CD14-positive monocyte (primary cell): ENCODE measurements around the gene AP4M1. TPM values are rescaled to one million over a fixed set of nuclear protein-coding genes. Genes with fewer than 3 reads are reported as not detected.

ENCODE experiments used
- DNase-seq, 3 donors: peaks; one replicate each; pipeline ENCODE4 v3.0.0-alpha.2; 2011 to 2022
- H2AFZ ChIP-seq: 2 replicates; pipeline ENCODE4 v1.6.0; 2012; ENCODE audit warnings: mild to moderate bottlenecking, low read depth, low read length, inconsistent platforms; ENCODE audit not compliant: insufficient read depth, poor library complexity, severe bottlenecking
- H3K27ac ChIP-seq, 2 donors: 1 replicate in 1 of 2; 2 replicates in 1 of 2; pipeline ENCODE4 v1.5.1; 2012 to 2013; ENCODE audit warnings: low read length in 2 of 2, control low read depth in 1 of 2, inconsistent platforms in 1 of 2, low read depth in 1 of 2, mild to moderate bottlenecking in 1 of 2
- H3K27me3 ChIP-seq, 2 donors: one replicate each; pipeline versions ENCODE4 v1.6.0 to v1.6.1; 2011 to 2013; ENCODE audit warnings: low read length in 2 of 2; ENCODE audit not compliant: control insufficient read depth in 2 of 2, insufficient read depth in 2 of 2
- H3K36me3 ChIP-seq, 2 donors: replicated peaks in 1 of 2; 1 replicate in 1 of 2; 2 replicates in 1 of 2; pipeline versions ENCODE4 v1.5.1 to v1.6.1; 2012 to 2013; ENCODE audit warnings: low read length in 2 of 2, control low read depth in 1 of 2, inconsistent platforms in 1 of 2, mild to moderate bottlenecking in 1 of 2; ENCODE audit not compliant: insufficient read depth in 2 of 2, control insufficient read depth in 1 of 2
- H3K4me1 ChIP-seq, 2 donors: 1 replicate in 1 of 2; 2 replicates in 1 of 2; pipeline versions ENCODE4 v1.5.1 to v1.6.1; 2012 to 2013; ENCODE audit warnings: low read length in 2 of 2, control low read depth in 1 of 2, inconsistent platforms in 1 of 2, mild to moderate bottlenecking in 1 of 2, moderate library complexity in 1 of 2; ENCODE audit not compliant: insufficient read depth in 2 of 2, control insufficient read depth in 1 of 2
- H3K4me2 ChIP-seq: replicated peaks from 2 replicates; pipeline ENCODE3; 2012; ENCODE audit warnings: low read length, moderate library complexity, mild to moderate bottlenecking; ENCODE audit not compliant: poor library complexity, severe bottlenecking; ENCODE audit errors: extremely low read depth
- H3K4me3 ChIP-seq, 3 experiments: fragments of 200-600 bp in 1 of 3; sonication (generic) in 1 of 3; replicated peaks in 1 of 3; 1 replicate in 2 of 3; 2 replicates in 1 of 3; pipeline ENCODE4 v1.5.1; 2011 to 2013; ENCODE audit warnings: low read length in 3 of 3, mild to moderate bottlenecking in 3 of 3, control low read depth in 2 of 3, low read depth in 2 of 3, inconsistent platforms in 1 of 3, moderate library complexity in 1 of 3
- H3K79me2 ChIP-seq: 2 replicates; pipeline ENCODE4 v1.6.0; 2012; ENCODE audit warnings: mild to moderate bottlenecking, control low read depth, inconsistent platforms, low read length, moderate library complexity; ENCODE audit not compliant: insufficient read depth
- H3K9ac ChIP-seq: 2 replicates; pipeline ENCODE4 v1.6.0; 2017; ENCODE audit warnings: low read length, mild to moderate bottlenecking; ENCODE audit not compliant: insufficient read depth, poor library complexity, severe bottlenecking
- H3K9me3 ChIP-seq, 2 donors: replicated peaks in 1 of 2; 1 replicate in 1 of 2; 2 replicates in 1 of 2; pipeline versions ENCODE4 v1.5.1 to v1.6.1; 2012 to 2013; ENCODE audit warnings: low read length in 2 of 2, control low read depth in 1 of 2; ENCODE audit not compliant: control insufficient read depth in 1 of 2, insufficient read depth in 1 of 2
- H4K20me1 ChIP-seq: 2 replicates; pipeline ENCODE4 v1.6.0; 2012; ENCODE audit warnings: mild to moderate bottlenecking, low read length, control low read depth, moderate library complexity; ENCODE audit not compliant: insufficient read depth
- H3K27ac Mint-ChIP-seq, 7 donors: one replicate each; pipeline ENCODE4 v1.8.0; 2020; ENCODE audit warnings: mild to moderate bottlenecking in 7 of 7, mixed read lengths in 7 of 7, moderate library complexity in 6 of 7, inconsistent platforms in 2 of 7
- H3K27me3 Mint-ChIP-seq, 3 donors: one replicate each; pipeline ENCODE4 v1.8.0; 2021 to 2022; ENCODE audit warnings: low read depth in 3 of 3, mild to moderate bottlenecking in 3 of 3, mixed read lengths in 3 of 3, moderate library complexity in 3 of 3, inconsistent platforms in 1 of 3
- H3K36me3 Mint-ChIP-seq, 2 donors: one replicate each; pipeline ENCODE4 v1.8.0; 2020; ENCODE audit warnings: mixed read lengths in 2 of 2, inconsistent platforms in 1 of 2, mild to moderate bottlenecking in 1 of 2
- H3K4me1 Mint-ChIP-seq: one replicate; pipeline ENCODE4 v1.8.0; 2020; ENCODE audit warnings: mild to moderate bottlenecking, mixed read lengths
- H3K4me3 Mint-ChIP-seq, 2 donors: one replicate each; pipeline ENCODE4 v1.8.0; 2020; ENCODE audit warnings: mild to moderate bottlenecking in 2 of 2, mixed read lengths in 2 of 2, moderate library complexity in 1 of 2
- H3K9me3 Mint-ChIP-seq, 7 donors: one replicate each; pipeline ENCODE4 v1.8.0; 2020 to 2022; ENCODE audit warnings: mixed read lengths in 7 of 7, mild to moderate bottlenecking in 6 of 7, moderate library complexity in 6 of 7, inconsistent platforms in 2 of 7
- WGBS: methylation state at CpG from one replicate; pipeline ENCODE4 v1.1.5; 2013; ENCODE audit warnings: missing lambda C conversion rate; ENCODE audit not compliant: insufficient coverage; 5-methylcytosine and 5-hydroxymethylcytosine counted together
- intact Hi-C, 2 donors: fragments of 100-400 bp; cut with micrococcal nuclease; formaldehyde crosslinking; loops; one replicate each; pipeline versions ENCODE4 v1.15.0 to v1.15.1; 2023
- polyA plus RNA-seq, 3 donors: library from polyadenylated mRNA; depleted of rRNA in 1 of 3; unstranded in 2 of 3; stranded (reverse) in 1 of 3; fragments of 300-500 nt in 2 of 3; fragments of >200 nt in 1 of 3; fragmentation: Illumina TruSeq in 2 of 3; gene quantifications; 1 replicate in 2 of 3; 2 replicates in 1 of 3; pipeline ENCODE4 v1.2.3, GENCODE V29; 2012 to 2021
- TF ChIP-seq, protein P1 (sequence below): fragments of 200-600 bp; IDR thresholded peaks from one replicate; pipeline ENCODE4 v1.8.0; 2022; ENCODE audit warnings: antibody characterized with exemption, mild to moderate bottlenecking

The AP4M1 gene
- polyA plus RNA-seq, 3 donors, result 10.5 to 13.1 (median 12.6) TPM

DNA sequence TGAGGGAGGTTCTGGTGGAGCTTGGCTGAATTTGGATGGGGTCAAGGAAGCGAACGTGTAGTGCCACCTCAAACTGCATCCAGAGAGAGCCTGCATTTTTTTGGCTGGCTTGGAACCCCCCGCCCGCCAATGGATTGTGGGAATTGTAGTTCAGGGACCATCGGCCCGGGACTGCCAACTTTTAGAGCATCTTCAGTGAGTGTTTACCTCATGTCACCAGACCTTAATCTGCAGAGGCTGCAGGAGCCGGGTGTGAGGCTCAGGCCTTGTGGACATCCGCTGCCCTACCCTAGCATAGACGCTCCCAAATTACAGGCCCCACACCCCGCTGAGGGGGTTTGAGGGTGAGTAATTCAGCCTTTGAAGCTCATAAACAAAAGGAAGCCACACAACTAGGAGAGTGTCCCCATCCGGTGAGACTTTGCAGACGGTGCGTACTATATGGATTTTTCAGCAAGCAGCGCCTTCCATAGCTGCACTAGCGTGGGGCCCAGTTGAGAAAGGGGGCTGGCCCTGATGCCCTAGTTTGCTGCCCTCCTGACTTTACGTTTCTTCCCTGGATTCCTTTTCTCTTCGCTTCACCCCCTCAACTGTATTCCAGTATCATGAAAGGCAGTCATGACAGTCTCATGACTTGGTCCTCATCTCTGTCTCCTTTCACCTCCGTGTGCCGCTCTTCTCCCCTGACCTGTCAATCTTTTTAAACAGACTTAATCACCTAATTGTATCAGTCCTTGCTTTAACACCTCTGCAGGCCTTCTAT lies 18.7 kb downstream of the AP4M1 start:
- intact Hi-C loops, result loop anchor here (1.0 to 10.0 kb wide), 2 partner anchors 7 to 555 kb away; partner anchors contain the start of gene GNB2 (in 1 of the 2)
- H3K36me3 Mint-ChIP-seq, result peaks cover 2 to 10% of the 10 kb centered on the region in 2 donors
- H3K4me1 ChIP-seq, result peaks cover 41 to 46% of the 10 kb centered on the region in 2 donors
- no peaks in the 10 kb centered on the region for H4K20me1 ChIP-seq
- H3K4me3 ChIP-seq, result peak overlapping the region; percentile 53 to 91 (median 89)
- peak overlapping the region; percentile 90 to 98 for H3K4me3 Mint-ChIP-seq
- peak overlapping the region; percentile 91 for H2AFZ ChIP-seq
- peak overlapping the region; percentile 72 for H3K9ac ChIP-seq
- H3K27me3 Mint-ChIP-seq, result no peaks in the 10 kb centered on the region
- no peaks in the 10 kb centered on the region for H3K9me3 ChIP-seq
- H3K79me2 ChIP-seq, result peaks cover 15% of the 10 kb centered on the region
- no peaks in the 10 kb centered on the region for H3K27me3 ChIP-seq
- H3K4me1 Mint-ChIP-seq, result peaks cover 45% of the 10 kb centered on the region
- peak overlapping the region; percentile 68 to 91 for H3K27ac ChIP-seq
- H3K27ac Mint-ChIP-seq, result peak overlapping the region; percentile 97 to 99 (median 99)
- peak in 2 of 3 donors; percentile 31 to 35 for DNase-seq
- WGBS, result 61% methylated on average over 9 of the region's 19 CpGs
- no peaks in the 10 kb centered on the region for H3K9me3 Mint-ChIP-seq
- H3K36me3 ChIP-seq, result no peaks in the 10 kb centered on the region
- peak overlapping the region; percentile 98 for H3K4me2 ChIP-seq
- TF ChIP-seq, protein P1, sequence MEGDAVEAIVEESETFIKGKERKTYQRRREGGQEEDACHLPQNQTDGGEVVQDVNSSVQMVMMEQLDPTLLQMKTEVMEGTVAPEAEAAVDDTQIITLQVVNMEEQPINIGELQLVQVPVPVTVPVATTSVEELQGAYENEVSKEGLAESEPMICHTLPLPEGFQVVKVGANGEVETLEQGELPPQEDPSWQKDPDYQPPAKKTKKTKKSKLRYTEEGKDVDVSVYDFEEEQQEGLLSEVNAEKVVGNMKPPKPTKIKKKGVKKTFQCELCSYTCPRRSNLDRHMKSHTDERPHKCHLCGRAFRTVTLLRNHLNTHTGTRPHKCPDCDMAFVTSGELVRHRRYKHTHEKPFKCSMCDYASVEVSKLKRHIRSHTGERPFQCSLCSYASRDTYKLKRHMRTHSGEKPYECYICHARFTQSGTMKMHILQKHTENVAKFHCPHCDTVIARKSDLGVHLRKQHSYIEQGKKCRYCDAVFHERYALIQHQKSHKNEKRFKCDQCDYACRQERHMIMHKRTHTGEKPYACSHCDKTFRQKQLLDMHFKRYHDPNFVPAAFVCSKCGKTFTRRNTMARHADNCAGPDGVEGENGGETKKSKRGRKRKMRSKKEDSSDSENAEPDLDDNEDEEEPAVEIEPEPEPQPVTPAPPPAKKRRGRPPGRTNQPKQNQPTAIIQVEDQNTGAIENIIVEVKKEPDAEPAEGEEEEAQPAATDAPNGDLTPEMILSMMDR, result no peak

DNA sequence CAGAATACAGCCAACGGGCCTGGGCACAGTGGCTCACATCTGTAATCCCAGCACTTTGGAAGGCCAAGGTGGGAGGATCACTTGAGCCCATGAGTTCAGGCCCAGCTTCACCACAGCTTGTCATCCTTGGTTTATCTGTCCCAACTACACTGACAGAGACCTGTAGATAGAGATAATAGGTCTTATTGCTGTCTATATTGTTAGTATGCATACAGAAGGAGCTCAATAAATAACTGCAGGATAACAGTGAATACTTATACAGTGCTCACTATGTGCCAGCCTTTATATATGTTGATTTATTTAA lies 19.2 kb downstream of the AP4M1 start:
- TF ChIP-seq, protein P1, result no peak
- intact Hi-C loops, result loop anchor here in 1 of 2 donors (10.0 kb wide), 1 partner anchor 554 kb away; the partner anchor contains the start of gene GNB2
- Histone ChIP-seq H2AFZ (no peak overlapping the region), H3K4me3 (peak overlapping the region in 1 of 3 experiments; percentile 89), H3K9ac (no peak overlapping the region), H3K79me2 (peaks cover 19% of the 10 kb centered on the region), H3K27ac (peak overlapping the region in 1 of 2 donors; percentile 91), H3K4me1 (peaks cover 46 to 51% of the 10 kb centered on the region in 2 donors), H3K4me2 (no peak overlapping the region), H3K27me3 (no peaks in the 10 kb centered on the region), H3K9me3 (no peaks in the 10 kb centered on the region), H3K36me3 (no peaks in the 10 kb centered on the region), H4K20me1 (peaks cover 3% of the 10 kb centered on the region)
- H3K27me3 Mint-ChIP-seq, result no peaks in the 10 kb centered on the region
- WGBS, result 57% methylated on average over 1 of the region's 1 CpG
- peaks cover 2 to 5% of the 10 kb centered on the region in 2 donors for H3K36me3 Mint-ChIP-seq
- peaks cover 50% of the 10 kb centered on the region for H3K4me1 Mint-ChIP-seq
- peak overlapping the region in 6 of 7 donors; percentile 22 to 99 (median 88) for H3K27ac Mint-ChIP-seq
- H3K4me3 Mint-ChIP-seq, result peak overlapping the region in 1 of 2 donors; percentile 13
- no peaks in the 10 kb centered on the region for H3K9me3 Mint-ChIP-seq
- DNase-seq, result no peak
